Stimulated activated CD4-positive, alpha-beta T cell treated with anti-CD3 and anti-CD28 coated beads, Interleukin-15, amount 100 ng/mL, for 24 hours (primary cell): ENCODE measurements around the gene TTC7B.

ENCODE experiments used
- DNase-seq: peaks from one replicate; pipeline ENCODE4 v3.0.0-alpha.2; 2020

TTC7B gene

GRCh38 chr14:90641615-90642243 is 174.5 kb downstream of the TTC7B start:
- DNase-seq = no peak

GRCh38 chr14:90641168-90641567 is 175.1 kb downstream of the TTC7B start:
- no peak for DNase-seq

GRCh38 chr14:90639641-90640040 is 176.6 kb downstream of the TTC7B start:
- DNase-seq = no peak

- no peak for DNase-seq
These were observed 183.4 kb downstream of the TTC7B start for GRCh38 chr14:90632871-90633270.

- no peak for DNase-seq
These were observed 183.8 kb downstream of the TTC7B start for GRCh38 chr14:90632451-90632850.

GRCh38 chr14:90630171-90630806 is 185.9 kb downstream of the TTC7B start:
- no peak for DNase-seq

- DNase-seq = no peak
These were observed 186.8 kb downstream of the TTC7B start for GRCh38 chr14:90629471-90629870.

- no peak for DNase-seq
These were observed 187.4 kb downstream of the TTC7B start for GRCh38 chr14:90628825-90629224.

GRCh38 chr14:90627478-90627877 is 188.8 kb downstream of the TTC7B start:
- no peak for DNase-seq

GRCh38 chr14:90626550-90626949 is 189.7 kb downstream of the TTC7B start:
- DNase-seq = no peak

GRCh38 chr14:90625445-90625844 is 190.8 kb downstream of the TTC7B start:
- no peak for DNase-seq

- no peak for DNase-seq
These were observed 191.4 kb downstream of the TTC7B start for GRCh38 chr14:90624732-90625400.

GRCh38 chr14:90624227-90624626 is 192.0 kb downstream of the TTC7B start:
- DNase-seq = no peak

GRCh38 chr14:90621201-90621600 is 195.0 kb downstream of the TTC7B start:
- DNase-seq = no peak

GRCh38 chr14:90620568-90621077 is 195.6 kb downstream of the TTC7B start:
- no peak for DNase-seq

GRCh38 chr14:90619911-90620310 is 196.3 kb downstream of the TTC7B start:
- no peak for DNase-seq

- no peak for DNase-seq
These were observed 198.3 kb downstream of the TTC7B start for GRCh38 chr14:90617961-90618360.

- no peak for DNase-seq
These were observed 199.3 kb downstream of the TTC7B start for GRCh38 chr14:90616881-90617280.

GRCh38 chr14:90616313-90616712 is 199.9 kb downstream of the TTC7B start:
- DNase-seq = no peak

- no peak for DNase-seq
These were observed 200.6 kb downstream of the TTC7B start for GRCh38 chr14:90615517-90616060.

- DNase-seq = no peak
These were observed 201.3 kb downstream of the TTC7B start for GRCh38 chr14:90614696-90615516.

GRCh38 chr14:90613997-90614396 is 202.2 kb downstream of the TTC7B start:
- DNase-seq = no peak

GRCh38 chr14:90613453-90613852 is 202.8 kb downstream of the TTC7B start:
- DNase-seq = no peak
